HS-27A (cell line): ENCODE data around the gene ZNF547.
"Not testable (repeated sequence)": the region's sequence is repeated elsewhere in the genome, so short reads cannot be mapped to it uniquely, and the experiment has no call there.

Experiments
- DNase-seq: peaks from one replicate; pipeline ENCODE4 v3.0.0-alpha.2; 2012; ENCODE audit warnings: low read depth, missing footprints

Gene ZNF547

DNA sequence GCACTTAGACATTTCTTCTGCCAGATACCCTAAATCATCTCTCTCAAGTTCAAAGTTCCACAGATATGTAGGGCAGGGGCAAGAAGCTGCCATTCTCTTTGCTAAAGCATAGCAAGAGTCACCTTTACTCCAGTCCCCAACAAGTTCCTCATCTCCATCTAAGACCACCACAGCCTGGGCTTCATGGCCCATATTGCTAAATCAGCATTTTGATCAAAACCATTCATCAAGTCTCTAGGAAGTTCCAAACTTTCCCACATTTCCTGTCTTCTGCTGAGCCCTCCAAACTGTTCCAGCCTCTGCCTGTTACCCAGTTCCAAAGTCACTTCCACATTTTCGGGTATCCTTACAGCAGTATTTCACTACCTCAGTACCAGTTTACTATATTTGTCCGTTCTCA, 11.3 kb downstream of the ZNF547 start:
- not testable (repeated sequence) for DNase-seq

DNA sequence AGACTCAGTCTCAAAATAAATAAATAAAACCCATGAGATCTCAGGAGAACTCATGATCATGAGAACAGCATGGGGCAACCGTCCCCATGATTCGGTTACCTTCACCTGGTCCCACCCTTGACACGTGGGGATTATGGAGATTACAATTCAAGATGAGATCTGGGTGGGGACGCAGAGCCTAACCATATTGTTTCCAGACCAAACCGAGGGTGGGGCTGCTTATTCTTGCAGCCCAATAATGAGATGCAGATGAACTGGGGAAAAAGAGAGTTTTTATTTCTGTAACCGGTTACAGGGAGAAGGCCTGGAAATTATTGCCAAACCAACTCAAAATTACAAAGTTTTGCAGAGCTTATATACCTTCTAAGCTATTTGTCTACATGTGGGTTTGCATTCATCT, 12.8 kb downstream of the ZNF547 start:
- DNase-seq, result no peak

DNA sequence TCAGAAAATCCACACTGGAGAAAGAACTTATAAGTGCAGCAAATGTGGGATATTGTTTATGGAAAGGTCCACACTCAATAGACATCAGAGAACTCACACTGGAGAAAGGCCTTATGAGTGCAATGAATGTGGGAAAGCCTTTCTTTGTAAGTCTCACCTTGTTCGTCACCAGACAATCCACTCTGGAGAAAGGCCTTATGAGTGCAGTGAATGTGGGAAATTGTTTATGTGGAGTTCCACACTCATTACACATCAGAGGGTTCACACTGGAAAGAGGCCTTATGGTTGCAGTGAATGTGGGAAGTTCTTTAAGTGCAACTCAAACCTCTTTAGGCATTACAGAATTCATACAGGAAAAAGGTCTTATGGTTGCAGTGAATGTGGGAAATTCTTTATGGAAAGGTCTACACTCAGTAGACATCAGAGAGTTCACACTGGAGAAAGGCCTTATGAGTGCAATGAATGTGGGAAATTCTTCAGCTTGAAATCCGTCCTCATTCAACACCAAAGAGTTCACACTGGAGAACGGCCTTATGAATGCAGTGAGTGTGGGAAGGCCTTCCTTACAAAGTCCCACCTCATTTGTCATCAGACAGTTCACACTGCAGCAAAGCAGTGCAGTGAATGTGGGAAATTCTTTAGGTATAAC, 14.3 kb downstream of the ZNF547 start:
- no peak for DNase-seq

DNA sequence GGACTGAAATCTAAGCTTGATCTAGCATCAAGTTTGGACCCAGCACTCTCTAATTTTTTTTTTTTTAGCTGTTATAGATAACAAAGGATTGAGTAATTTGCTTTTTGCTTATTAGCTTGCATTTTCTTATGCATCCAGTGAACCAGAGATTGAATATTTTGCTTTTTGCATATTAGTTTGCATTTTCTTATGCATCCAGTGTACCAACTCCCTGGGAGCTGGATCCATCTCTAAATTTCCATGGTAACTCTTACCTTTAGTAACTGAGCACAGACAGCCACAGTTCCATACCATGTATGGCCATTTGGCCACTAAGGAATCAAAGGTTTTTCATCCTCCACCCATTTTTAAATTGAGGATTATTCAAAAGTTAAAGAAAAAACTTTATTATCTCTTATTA, 17.6 kb downstream of the ZNF547 start:
- DNase-seq, result no peak

DNA sequence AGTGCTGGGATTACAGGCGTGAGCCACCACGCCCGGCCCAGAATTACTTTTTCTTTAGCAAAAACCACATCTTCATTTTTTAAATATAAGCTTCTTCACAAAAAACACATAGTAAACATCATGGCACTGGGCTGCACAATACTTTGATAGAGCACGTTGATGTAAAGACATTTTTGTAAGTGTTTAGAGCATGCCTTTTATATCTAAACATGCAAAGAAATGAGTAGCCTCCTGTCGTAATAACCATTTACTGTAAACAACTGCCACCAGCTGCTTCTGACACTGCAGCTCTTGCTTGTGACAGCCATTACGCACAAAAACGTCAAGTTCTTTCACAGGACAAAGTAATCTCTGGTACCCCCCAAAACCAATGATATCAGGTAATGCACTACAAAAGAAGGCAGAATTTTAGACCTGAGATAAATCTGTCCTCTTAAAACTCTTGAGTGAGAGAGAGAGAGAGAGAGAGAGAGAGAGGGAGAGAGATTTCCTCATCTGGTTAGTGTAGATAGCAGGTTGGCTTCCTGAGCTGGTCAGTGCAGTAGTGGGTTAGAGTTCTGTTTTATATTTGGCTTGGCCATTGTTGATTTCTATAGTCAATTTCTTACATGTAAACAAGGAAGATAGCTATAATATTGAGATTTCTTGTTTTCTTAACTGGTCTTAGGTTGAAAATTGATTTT, 19.6 kb downstream of the ZNF547 start:
- no peak for DNase-seq

DNA sequence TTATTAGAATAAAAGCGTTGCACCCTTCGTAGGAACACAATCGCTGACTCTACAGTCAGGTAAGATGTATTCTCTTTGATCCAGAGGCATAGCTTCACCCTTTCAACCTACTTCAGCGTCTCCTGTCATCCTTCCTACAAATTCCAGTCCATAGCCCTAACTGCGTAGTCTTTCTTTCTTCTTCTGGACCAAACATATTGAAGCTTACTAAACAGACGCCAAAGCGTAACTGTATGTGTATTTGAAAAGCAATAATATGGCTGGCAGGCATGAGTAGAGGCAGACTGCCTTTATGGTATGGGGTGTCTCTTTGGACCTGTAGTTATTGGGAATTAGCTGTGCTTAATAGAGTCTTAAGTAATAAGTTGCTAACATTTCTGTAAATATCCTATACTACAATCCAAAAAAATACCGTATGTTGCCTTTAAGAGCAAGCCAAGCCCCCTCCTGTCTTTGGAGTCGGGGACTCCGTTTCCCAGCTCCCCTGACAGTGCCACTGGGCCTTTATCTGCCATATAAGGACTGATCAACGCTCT, 25.9 kb downstream of the ZNF547 start:
- no peak for DNase-seq

DNA sequence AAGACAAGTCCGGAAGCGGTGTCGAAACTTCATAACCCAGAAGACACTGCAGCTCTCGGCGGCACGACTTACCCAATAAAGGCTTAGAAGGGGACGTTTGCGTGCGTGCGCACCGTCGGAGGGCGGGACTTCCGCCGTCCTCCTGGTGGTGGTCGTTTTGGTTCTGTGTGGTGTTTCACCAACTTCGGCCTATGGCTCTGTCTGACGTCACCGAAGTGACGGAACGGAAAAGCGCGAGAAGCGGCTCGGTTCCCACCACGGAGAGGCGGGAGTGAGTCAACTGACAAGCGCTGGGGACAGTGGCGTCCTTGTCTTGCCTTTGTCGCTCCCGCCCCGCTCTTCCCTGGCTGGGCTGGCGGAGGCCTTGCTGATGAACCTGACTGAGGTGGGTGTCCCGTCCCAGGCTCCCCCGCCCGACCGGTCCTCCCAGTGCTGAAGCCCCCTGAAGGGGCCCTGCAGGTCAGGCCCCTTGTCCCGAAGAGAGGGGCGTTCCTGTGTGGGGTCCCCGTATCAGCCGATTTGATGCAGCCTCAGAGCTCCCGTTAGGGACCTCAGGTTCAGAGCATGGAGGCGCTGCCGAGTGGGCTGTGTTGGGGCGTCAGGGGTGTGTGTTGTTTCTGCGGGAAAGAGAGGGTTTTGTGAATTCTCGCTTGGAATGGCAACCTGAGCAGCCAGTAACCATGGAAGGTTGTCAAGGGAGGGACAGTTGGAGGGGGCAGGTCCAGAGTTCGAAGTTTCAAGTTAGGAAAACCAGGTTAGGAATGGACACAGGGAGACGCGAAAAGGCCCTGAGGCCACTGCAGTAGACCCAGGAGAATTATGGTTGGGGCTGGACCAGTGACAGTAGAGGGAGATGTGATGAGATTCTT, 26.6 kb downstream of the ZNF547 start, which contains the start of gene ZNF548:
ZNF548 (plus strand) TSS at position 125 of the 869 bp plus-strand sequence; CDS start at position 371, 246 bp downstream.
- DNase-seq, result peak; percentile 99

DNA sequence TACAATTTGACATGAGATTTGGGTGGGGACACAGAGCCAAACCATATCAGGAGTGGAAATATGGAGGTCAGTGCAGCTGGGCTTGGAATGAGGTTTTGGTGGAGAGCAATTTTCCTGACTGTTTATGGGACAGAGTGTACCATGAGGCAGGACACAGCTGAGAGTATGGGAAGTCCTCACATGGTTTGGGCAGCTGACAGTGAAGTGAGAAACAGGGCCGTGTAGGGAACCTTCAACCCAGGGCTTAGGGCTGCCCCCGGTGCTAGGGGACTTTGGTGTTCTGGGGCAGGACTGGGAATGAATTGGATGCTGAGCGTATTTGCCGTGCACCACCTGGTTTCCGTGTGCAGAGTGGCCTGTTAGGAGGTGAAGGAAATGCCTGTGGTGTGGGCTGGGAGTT, 32.4 kb downstream of the ZNF547 start:
- DNase-seq, result no peak

DNA sequence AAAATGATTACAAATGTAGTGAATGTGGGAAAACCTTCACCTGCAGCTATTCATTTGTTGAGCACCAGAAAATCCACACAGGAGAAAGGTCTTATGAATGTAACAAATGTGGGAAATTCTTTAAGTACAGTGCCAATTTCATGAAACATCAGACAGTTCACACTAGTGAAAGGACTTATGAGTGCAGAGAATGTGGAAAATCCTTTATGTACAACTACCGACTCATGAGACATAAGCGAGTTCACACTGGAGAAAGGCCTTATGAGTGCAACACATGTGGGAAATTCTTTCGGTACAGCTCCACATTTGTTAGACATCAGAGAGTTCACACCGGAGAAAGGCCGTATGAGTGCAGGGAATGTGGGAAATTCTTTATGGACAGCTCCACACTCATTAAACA, 35.5 kb downstream of the ZNF547 start:
- no peak for DNase-seq

DNA sequence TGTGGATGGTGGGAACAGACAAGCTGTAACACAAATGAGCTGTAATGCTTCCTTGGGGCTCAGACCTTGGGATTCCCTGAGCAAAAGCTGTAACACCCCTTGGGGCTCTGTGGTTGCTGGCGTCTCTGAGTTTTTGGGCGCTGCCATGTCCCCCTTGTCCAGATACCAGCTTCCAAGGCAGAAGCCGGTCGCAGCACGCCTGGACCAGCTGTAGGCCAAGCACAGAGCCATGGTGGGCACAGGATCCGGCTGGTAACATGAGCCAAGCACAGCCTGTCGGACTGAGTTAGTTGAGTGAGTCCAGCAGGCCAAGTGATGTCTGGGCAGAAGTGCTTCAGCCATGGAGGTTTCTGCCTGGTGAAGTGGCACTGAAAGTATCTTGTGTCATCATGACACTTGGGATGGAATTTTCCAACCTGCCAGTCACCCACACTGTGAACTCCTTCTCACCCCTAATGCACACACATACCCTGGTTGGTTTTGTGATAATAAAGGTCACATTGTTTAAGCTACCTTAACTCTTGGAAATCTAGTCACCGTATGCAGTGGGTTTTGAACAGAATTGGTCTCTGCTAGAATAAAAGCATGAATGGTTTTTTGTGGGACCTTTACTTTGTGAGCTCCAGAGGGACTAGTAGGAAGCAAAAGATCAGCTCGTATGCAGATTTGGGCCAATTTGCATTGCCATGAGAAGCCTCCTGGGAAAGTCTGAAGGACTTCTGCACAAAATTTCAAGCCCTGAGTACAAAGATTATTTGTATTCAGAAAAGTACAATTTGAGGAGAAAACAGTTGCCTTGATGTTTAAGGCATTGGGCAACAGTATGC, 40.6 kb downstream of the ZNF547 start:
- no peak for DNase-seq

DNA sequence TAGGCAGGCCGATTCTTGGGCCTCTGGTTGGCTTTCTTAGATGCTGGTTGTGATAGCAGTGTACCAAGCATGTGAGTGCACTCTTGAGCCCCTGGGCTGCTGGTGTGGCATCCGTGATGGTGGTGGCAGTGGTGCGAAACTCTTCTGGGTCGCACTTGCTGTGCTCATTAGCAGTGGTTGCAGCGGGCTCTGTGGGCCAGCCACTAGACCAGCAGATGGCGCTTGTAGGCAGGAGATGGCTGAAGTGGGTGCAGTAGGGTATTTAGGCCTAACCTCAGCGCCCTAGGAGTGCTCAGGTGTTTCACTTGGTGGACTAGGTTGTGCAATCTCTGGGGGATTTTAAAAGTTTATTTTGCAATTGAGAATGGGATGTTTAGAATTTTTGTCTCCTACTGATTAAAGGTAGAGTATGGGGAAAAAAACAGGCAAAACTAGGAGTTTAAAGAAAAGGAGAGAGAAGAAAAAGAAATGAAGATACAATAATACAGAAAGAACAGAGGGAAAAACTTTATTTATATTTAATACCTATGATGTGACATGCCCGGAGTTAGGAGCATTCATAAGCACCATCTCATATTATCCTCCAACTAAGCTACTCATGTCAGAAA, 43.3 kb downstream of the ZNF547 start:
- no peak for DNase-seq

DNA sequence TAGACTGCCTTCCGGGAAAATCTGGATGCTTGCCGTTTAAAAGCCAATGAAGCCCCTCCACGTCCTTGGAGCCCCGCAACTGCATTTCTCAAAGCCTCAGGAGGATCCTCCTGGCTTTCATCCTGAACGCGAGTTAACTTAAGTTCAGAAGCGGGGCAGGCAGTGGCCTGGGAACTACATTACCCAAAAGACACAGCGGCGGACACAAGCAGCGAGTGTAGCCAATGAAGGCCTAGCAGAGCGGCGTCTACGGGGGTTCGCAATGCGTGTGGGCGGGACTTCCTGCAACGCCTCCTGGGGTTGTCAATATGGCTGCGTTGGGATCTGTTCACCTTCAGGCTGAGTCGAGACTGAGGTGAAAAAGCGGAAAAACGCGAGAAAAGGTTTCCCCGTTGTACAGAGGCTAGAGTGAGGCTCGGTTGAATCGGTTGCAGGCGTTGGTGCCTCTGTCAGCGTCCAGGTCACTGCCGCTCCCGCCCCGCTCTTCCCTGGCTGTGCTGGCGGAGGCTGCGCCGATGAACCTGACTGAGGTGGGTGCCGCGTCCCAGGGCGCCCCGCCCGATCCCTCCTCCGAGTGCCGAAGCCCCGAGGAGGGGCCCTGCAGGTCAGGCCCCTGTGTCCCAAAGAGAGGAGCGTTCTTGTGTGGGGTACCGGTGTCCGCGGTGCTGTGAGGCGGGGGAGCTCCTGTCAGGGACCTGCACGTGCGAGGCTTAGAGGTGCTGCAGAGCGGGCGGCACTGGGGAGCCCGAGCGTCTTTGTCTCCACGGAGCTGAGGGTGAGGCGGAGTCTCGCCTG, 47.7 kb downstream of the ZNF547 start, which contains the start of gene ZNF17:
ZNF17 (plus strand) TSS at position 285 of the 795 bp plus-strand sequence. CDS start 2,455 bp downstream, outside the sequence.
- DNase-seq, result peak; percentile 83

DNA sequence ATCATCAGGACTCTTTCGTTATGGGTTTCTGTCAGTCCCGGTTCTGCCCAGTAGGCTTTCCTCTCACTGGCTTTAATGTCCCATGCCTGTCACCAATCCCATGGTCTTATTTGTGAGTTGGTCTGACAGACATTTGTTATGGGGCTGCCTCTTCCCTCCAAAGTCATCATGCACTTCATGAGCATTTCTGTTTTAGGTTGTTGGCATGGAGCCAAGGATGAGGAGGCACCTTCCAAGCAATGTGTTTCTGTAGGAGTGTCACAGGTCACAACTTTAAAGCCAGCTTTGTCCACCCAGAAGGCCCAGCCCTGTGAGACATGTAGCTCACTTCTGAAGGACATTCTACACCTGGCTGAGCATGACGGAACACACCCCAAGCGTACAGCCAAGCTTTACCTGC, 56.1 kb downstream of the ZNF547 start:
- no peak for DNase-seq

DNA sequence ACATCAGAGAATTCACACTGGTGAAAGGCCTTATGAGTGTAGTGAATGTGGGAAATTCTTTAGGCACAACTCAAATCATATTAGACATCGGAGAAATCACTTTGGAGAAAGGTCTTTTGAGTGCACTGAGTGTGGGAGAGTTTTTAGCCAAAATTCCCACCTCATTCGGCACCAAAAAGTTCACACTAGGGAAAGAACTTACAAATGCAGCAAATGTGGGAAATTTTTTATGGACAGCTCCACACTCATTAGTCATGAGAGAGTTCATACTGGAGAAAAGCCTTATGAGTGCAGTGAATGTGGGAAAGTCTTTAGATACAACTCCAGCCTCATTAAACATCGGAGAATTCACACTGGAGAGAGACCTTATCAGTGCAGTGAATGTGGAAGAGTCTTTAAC, 57.7 kb downstream of the ZNF547 start:
- no peak for DNase-seq
